GM18498 (cell line): ENCODE results near the gene PKMYT1.

Experiments
- ATAC-seq: cut with Tn5 transposase; IDR thresholded peaks from one replicate; pipeline ENCODE4 v1.9.1; 2021; ENCODE audit warnings: mild to moderate bottlenecking, moderate library complexity; ENCODE audit not compliant: unreplicated experiment

Gene PKMYT1

DNA sequence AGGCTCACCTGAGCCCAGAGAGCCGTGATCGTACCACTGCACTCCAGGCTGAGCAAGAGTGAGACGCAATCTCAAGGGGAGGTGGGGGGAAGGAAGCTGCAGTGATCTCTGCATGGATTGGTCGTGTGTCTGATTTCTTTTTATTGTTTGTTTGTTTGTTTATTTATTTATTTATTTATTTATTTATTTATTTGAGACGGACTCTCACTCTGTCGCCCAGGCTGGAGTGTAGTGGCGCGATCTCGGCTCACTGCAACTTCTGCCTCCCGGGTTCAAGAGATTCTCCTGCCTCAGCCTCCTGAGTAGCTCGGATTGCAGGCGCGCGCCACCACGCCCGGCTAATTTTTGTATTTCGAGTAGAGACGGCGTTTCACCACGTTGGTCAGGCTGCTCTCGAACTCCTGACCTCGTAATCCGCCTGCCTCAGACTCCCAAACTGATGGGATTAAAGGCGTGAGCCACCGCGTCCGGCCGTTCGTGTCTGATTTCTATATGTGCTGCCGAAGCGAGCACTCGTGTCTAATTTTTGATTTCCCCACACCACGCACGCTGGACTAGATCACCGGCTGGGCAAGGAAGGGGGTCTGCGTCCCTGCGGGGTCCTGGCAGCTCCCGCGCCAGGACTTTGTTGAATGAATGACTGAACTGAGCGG is 39.5 kb upstream of the PKMYT1 start:
- ATAC-seq = no peak

DNA sequence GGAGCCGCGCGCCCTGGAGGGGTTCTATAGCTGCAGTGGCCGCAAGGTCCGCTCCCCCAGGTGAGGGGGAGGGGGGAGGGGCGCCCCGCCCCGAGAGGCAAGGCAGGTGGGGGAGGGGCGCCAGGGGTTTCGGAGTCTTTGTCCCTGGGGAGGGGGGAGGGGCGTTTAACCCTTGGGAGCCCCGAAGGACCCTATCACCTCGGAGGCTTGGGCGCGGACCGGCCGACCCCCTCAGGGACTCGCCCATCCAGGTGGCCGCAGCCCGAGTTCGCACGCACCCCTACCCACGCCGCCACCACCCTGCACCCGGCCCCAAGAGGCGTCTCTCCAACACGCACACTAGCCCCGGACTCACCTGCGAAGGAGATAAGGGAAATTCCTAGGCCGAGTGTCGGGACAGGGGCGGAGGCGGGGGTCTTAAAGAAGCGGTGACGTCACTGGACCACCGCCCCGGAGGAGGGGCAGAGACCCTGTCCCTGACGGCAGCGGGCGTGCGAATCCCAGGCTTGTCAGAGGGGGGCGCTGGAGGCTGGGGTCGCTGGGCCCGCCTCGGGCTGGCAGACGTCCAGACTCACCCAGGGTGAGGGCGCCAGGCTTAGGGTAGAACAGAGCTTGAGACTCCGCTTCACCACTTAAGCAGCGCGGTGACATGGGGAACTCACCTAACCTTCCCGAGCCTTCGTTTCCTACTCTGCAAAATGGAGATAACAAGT is 37.7 kb upstream of the PKMYT1 start, which contains the start of gene CLDN6:
Gene CLDN6, minus strand, starts transcription at position 390 of the 713 bp plus-strand sequence. CDS start 2,162 bp downstream, outside the sequence.
- ATAC-seq = no peak

DNA sequence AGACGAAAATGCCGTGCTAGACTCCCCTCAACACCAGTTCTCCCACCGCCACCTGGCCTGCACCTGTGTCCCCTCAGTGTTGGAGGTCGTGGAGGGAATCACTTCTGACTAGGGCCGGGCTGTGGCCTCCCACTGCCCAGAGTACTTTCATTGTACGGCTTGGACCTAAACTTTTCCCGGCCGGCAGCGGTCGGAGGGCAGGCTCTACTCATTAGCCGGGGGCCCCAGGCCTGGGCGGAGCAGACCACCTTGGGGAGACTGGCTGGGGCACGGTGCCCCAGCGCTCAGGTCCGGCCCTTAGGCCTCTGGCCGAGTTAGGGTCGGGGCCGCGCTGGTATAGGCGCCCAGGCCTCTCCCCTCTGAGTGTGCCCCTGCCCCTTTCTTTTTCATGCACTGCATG is 37.1 kb upstream of the PKMYT1 start:
- ATAC-seq = no peak

DNA sequence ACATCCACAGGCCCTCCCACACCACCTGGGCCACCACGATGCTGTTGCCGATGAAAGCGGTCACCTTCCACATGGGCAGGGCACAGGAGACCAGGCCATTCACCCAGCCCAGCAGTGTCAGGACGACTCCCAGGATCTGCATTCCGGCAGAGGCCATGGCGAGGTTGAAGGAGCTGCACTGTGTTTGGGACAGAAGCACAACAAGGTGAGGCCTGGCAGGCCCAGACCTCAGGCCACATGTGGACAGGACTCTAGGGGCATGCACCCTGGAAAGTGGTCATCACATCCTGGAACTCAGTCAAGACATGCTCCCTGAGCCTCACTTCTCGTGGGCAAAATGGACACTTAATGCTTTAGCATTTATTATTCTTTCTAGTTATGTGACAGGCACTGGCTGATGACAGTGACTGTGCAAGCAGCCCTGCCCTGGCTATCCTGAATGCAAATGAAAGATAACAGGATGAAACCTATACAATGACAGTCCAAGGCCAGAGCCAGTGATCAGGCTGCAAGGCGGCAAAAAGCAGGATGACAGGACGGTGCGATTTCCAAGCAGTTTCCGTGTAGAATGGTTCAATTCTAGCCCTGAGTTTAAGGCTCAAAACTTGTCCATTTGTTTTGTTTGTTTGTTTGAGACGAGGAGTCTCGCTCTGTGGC is 35.7 kb upstream of the PKMYT1 start:
- ATAC-seq = no peak

DNA sequence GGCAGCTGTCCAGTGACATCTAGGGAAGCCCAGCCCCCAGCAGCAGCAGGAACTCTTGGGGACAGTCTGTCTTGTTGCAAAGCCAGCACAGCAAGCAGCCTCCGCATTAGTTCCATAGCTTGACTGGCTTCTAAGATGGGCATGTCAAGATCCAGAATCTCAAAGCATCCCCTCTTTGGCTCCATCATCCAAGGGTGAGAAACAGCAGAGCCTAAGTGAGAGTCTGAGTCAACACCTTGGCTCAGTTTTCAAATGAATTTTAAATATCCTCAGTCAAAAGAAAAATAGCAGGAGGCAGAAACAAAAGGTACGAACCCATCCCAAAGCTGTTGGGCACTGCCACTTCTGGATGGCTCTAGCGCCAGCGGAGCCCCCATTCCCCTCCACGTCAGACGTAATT is 34.7 kb upstream of the PKMYT1 start:
- no peak for ATAC-seq

DNA sequence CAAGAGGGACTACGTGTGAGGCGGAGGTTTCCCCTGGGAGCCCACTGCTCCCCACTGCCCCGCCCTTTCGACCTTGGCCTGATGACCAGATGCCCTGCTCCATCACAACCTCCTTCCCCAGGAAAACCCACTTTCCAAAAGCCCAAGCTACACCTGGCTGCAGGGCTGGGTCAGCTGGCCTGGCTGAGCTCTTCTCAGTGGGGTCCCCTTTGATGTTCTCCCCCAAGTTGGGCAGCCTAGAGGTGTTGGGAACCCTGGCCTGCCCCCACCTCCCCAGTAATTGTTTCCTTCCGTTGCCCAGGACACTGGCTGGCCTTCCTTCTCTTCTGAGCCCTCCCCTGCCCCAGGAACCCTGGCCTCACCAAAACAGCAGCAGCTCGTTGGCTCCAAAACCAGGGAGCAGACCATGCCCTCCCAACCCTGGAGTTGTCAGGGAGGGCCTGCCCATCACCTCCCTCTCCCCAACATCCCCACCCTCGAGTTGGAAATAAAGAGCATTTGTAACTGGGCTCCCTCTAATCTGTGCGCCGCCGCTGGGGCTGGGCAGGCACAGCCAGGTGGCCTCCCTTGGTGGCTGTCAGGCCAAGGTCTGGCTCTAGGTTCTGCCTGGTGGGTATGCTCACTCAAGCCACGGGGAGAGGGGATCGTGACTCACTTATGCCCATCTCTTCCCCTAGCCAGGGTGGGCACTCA is 33.9 kb upstream of the PKMYT1 start:
- ATAC-seq = no peak

DNA sequence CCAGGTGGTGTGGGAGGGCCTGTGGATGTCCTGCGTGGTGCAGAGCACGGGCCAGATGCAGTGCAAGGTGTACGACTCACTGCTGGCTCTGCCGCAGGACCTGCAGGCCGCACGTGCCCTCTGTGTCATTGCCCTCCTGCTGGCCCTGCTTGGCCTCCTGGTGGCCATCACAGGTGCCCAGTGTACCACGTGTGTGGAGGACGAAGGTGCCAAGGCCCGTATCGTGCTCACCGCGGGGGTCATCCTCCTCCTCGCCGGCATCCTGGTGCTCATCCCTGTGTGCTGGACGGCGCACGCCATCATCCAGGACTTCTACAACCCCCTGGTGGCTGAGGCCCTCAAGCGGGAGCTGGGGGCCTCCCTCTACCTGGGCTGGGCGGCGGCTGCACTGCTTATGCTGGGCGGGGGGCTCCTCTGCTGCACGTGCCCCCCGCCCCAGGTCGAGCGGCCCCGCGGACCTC is 33.3 kb upstream of the PKMYT1 start:
- no peak for ATAC-seq

DNA sequence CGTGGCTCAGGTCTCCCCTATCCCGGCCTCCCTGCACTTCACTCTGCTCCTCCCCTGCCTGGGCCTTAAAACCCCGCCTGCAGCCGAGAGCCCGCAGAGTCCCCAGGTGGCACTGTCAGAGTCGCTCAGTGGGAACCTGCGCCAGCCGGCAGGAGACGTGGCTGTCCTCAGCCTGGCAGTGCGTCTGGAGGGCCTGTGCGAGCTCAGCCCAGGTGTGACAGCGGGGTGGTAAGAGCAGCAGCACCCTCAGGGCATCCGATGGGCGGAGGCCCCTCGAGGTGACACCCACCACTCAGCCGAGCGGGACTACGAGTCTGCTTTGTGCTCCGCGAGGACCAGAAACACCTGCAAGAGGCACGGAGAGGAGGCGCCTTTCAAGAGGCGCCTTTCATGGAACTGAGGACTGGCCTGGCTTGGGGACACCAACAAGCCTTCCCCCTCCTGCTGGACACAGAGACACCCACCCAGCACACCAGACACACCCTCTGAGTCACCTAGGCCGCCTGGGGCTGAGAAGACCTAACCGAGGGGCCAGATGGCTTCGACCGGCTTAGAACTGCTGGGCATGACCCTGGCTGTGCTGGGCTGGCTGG is 32.7 kb upstream of the PKMYT1 start, which contains the start of gene CLDN9:
Gene CLDN9, plus strand, starts transcription at position 96 of the 593 bp plus-strand sequence. Its CDS starts 440 bp downstream, at position 536.
- ATAC-seq = no peak

DNA sequence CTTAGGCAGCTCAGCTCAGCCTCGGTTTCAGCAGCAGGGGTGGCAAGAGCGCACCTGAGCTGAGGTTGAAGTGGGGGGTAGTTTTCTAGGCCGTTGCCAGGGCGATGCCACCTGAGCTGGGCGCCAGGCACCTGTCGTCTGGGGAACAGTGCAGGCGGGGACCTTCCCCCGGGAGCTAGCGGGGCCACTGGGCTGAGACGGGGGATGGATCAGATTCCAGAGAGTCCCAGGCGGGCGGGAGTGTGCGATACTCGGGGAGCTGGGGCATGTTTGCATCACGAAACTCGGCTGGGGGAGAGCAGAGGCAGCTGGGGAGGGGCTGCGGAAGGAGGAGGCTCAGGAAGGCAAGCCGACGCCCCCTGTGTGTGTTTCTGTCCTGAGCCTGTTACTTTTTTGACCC is 32.0 kb upstream of the PKMYT1 start:
- ATAC-seq = no peak

DNA sequence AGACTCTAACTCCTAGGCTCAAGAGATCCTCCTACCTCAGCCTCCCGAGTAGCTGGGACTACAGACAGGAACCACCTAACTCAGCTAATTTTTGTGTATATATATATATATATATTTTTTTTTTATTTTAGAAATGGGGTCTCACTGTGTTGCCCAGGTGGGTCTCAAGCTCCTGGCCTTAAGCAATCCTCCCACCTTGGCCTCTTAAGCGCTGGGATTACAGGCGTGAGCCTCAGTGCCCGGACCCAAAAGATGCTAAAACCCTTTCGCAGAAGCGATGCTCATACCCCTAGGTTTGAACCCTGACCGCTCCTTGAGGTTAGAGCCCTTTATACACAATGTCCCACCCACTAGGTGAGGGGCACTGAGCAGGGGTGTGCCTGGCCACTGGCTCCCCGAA is 30.3 kb upstream of the PKMYT1 start:
- ATAC-seq = no peak

DNA sequence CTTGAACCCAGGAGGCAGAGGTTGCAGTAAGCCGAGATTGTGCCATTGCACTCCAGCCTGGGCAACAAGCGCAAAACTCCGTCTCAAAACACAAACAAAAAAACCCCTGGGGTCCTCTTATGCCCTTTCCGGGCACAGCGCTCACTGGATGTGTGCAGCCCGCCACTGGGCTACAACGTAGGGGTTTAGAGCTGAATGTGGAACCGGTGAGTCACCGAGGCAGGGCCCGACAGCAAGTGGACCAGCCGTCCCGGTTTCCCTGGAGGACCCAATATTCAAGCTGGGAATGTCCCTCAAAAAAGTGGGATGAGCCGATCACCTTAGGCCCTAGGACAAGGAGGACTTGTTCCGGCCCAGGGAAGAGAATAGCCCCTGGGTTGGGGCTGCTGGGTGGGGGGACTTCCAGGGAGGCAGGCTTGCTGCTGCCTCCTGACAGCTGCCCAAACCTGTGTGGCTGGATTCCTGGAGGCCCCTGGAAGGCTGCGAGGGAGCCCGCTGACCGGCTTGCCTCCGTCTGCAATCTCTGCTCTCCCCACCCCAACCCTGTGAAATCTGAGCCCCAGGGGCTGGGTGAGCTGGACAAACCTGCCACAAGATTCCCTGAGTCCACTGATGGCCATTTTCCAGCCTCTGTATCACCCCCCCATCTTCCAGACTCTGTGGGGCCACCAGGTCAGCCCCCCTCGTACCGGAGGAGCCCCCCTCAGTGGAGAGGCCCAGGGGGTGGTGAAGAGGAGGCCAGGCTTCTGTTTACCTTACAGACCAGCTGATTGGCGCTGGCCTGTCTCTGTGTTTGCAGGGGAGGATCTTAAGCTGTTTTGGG is 29.5 kb upstream of the PKMYT1 start:
- no peak for ATAC-seq

DNA sequence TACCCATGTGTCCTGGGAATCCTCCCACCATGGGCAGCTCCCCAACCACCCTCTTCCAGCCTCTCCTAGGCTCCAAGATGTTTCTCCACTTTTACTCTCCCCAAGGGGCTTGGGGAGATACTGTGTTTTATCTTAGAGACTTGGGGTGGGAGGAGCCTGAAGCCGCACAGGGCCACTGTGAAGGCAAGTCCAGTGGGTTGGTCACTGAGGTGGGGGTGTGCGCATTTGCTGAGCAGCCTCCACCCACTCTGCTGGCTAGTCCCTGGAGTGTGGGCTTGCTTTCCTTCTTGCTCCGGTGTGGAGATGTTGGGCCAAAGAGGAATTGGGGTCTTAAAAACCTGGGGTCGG is 28.4 kb upstream of the PKMYT1 start:
- no peak for ATAC-seq

DNA sequence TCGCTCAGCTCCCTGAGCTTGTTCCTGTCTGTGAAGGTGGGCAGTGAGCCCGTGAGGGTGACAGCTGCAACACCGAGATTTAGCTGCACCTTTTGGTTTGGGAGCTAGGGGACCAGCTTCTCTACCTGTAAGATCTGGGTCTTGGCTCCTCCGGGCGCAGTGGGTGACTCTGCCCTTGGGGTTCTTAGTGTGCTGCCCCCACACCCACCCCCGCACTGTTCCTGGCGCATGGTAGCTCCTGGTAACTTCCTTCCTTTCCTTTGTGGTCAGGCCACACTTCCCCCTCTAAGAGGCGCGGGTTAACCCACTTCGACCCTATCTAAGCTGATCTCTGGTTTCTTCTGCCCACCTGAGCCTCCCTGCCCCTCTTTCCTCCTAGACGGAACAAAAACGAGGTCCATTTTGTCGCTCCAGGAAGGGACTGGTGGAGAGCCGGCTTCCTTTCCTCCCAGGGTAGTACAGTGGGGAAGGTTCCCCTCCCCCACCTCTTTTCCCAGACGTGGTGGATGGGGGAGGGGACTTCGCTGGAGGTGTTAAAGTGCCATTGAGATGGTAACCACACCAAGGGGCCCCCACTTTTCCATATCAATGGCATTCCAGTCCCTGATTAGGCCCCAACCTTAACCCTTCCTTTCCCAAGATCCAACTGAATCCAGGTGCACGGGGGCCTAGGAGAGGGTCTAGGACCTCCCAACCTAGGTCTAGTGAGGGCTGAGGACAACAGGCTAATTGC is 27.9 kb upstream of the PKMYT1 start:
- no peak for ATAC-seq

DNA sequence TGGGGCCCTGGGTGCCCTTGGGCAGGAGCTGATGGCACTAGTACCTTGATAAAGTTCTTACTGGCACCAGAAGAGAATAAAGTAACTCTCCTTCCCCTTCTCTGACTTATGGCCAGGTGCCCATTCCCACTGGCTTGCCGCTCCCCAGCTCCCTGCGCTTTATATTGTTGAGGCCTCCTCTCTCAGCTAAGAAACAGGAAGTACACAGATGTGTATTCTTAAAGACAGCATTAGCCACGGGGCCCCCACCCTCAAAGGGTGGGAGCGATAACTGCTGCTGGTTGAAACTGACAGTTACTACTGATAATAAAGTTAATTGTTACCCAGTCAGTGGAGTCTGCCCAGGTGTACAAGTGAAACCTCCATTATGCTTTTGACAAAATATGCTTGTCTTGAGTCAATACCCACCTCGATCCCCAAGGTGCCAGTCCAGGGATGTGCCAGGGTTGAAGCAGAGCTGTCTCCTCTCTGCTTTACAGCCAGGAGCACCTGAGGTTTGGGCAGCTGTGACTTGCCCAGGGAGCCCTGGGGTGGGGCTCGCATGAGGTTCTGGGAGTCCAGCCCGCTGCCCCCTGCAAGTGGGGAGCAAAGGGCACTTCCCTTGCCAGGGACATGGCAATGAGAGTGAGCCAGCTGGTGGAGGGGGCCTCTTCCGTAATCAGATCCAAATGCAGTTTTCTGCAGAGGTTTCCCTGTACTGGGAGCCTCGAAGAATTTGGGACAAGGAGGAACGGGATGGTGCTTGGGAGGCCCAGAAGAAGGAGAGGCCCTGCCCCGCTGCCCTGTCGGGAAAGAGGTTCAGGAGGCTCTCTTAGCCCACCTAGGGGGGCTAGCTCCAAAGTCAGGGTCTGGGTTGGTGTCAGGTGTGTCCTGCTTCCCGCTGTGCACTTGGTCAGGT is 27.1 kb upstream of the PKMYT1 start:
- ATAC-seq = no peak

DNA sequence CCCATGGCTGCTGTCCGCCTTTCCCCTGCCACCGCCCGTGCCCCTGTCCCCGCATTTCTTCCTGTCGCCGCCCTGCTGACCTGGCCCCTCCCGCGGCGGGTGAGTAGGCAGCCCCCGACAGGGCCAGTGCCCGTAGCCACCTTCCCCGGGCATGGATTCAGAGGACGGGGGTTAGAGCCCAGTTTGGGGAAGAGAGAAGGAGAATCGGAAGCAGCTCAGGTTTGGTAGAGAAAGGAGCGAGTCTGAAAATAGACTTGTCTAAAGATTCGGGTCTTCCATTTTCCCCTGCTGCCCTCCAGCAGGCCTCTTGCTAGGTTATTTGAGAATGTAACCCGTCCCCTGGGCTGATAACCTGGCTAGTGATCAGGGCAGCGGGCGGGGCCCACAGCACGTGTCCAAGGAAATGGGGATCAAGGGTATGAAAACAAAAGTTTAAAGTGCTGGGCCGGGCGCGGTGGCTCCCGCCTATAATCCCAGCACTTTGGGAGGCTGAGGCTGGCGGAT is 24.6 kb upstream of the PKMYT1 start:
- no peak for ATAC-seq

DNA sequence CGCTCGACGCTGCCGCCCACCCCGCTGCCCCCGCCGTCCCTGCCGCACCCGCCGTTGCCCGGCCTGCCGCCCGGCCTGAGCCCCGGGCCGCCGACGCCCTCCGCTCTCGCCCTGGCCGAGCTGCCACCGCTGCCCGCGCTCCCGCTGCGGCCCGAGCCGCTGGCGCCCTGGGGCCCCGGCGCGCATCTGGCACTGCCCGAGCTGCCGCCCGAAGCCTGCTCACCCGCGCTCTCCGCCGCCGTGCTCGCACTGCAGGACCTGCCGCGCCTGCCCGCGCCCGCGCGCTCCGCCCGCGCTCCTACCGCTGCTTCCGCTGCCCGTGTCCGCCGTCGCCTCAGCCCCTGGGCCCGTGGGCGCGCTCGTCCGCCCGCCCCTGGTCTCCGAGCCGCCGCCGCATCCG is 24.1 kb upstream of the PKMYT1 start:
- ATAC-seq = no peak

DNA sequence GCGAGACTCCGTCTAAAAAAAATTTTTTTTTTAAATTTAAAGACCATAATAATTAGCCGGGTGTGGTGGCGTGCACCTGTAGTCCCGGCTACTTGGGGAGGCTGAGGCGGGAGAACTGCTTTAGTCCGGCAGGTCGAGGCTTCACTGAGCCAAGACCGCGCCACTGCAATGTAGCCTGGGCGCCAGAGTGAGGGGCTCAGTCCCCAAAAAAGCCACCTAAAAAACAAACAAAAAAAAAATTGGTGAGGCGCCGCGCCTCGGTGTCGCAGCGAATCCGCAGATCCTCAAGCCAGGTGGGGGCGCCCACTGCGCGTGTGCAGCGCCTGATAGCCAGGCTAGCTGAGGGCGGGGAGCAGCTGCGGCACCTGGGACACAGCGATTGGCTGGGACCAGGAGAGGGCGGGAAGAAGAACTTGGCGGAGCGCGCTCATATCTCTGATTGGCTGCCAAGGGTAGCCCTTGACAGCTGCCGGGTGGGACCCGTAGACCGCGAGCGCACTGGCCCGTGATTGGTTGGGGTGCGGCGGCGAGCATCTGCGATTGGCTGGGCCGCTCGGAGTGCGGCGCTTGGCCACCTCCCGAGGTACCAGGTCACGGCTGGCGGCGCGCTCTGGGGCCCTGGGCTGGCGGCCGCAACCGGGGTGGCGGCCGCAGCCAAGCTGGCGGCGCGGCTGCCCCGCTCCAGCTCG is 23.5 kb upstream of the PKMYT1 start:
- peak; percentile 98 for ATAC-seq

DNA sequence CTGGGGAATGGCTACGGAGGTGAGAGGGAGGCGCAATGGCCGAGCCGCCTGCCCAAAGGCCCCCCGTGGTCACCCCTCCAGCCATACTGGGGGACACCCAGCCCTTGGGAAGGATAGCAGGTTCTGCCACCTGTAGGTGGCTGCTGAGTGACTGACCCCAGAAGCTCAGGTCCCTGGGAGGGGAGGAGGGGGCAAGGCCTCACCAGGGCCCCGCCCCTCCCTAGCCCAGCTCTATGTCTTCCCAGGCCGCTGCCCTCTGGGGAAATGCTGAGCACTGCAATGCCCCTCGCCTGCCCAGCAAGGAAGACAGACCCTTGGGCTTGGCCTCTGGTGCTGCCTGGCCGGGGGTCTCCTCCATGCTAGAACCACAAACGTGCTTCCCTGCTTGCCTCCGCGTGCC is 21.1 kb upstream of the PKMYT1 start:
- ATAC-seq = no peak
